GM12872 (cell line): ENCODE measurements around the gene COPS7B.

Source experiments
- TF ChIP-seq, protein P1 (sequence below): IDR thresholded peaks from 3 replicates; pipeline ENCODE4 v1.5.1; 2011; ENCODE audit warnings: low read depth, mild to moderate bottlenecking, low read length, moderate library complexity; ENCODE audit not compliant: insufficient read depth

The COPS7B gene

DNA sequence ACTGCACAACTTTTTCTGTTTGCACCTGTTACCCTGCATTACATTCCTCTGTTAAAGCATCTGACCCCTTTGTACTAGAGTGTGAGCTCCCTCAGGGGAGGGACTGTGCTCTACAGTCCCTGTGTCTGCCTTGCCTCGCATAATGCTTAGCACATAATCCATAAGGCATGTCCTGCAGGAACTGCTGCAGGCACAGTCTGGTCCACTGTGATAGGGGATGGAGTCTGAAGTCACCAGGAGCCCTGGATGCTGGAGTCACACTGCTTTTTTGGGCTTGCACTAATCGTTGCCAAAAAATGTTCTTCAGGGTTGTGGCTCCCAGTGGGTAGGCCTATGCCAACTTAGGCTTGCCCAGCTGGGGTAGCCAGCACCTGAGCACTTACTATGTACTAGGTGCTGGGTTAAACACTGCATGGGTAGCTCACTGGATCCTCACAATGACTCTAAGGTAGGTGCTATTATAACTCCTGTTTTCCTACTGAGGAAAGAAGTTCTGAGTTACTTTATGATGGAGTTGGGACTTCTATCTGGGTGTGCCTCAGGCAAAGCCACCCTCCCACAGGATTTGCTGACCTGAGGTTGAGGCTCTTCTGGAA, 33.3 kb downstream of the COPS7B start:
- TF ChIP-seq, protein P1, sequence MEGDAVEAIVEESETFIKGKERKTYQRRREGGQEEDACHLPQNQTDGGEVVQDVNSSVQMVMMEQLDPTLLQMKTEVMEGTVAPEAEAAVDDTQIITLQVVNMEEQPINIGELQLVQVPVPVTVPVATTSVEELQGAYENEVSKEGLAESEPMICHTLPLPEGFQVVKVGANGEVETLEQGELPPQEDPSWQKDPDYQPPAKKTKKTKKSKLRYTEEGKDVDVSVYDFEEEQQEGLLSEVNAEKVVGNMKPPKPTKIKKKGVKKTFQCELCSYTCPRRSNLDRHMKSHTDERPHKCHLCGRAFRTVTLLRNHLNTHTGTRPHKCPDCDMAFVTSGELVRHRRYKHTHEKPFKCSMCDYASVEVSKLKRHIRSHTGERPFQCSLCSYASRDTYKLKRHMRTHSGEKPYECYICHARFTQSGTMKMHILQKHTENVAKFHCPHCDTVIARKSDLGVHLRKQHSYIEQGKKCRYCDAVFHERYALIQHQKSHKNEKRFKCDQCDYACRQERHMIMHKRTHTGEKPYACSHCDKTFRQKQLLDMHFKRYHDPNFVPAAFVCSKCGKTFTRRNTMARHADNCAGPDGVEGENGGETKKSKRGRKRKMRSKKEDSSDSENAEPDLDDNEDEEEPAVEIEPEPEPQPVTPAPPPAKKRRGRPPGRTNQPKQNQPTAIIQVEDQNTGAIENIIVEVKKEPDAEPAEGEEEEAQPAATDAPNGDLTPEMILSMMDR: no peak

DNA sequence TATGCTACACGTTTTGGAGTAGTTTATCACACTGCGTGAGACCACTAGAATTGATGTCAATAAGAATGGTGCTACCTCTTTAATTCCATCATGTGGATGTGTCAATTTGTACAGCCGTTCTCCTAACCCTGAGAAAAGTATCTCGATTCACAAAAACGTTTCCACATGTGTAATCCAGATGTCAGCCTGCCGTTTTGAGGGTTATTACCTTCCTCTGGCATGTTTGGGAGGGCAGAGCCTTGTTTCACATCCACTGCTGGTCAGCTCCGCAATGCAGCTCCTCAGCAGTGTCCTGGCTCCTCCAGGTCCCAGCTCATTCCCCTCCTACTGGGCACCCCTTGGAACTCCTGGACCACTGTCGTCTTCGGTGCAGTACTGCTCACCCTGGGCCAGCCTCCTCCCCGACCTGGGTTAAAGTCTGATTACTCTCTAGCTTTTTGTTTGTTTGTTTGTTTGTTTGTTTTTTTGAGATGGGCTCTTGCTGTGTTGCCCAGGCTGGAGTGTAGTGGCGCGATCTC, 34.6 kb downstream of the COPS7B start:
- TF ChIP-seq, protein P1: no peak

DNA sequence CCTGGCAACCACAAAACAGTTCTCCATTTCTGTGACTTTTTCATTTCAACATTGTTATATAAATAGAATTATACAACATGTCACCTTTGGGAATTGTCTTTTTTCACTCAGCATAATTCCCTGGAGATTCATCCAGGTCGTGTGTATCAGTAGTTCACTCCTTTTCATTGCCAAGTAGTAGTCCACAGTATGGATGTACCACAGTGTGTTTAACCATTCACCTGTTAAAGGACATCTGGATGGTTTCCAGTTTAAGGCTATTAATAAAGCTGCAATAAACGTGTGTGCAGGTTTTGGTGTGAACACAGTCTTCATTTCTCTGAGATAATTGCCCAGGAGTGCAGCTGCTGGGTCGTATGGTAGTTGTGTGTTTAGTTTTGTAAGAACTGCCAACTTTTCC, 35.7 kb downstream of the COPS7B start:
- TF ChIP-seq, protein P1: no peak

DNA sequence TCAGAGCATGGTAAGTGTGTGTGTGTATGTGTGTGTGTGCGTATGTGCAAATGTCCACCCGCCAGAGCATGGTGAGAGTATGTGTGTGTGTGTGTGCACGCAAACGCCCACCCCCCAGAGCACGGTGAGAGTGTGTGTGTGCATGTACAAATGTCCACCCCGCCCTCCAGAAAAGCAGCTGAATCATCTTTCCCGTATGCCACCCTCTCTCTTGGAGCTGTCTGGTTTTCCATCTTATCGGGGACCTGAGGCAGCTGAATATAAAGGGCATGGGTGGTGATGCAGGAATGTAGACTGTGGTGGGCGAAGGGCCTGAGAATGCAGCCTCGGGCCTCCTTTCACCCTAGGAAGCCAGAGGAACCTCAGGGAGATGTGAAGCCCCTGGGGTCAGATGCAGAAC, 66.9 kb downstream of the COPS7B start:
- TF ChIP-seq, protein P1: no peak

DNA sequence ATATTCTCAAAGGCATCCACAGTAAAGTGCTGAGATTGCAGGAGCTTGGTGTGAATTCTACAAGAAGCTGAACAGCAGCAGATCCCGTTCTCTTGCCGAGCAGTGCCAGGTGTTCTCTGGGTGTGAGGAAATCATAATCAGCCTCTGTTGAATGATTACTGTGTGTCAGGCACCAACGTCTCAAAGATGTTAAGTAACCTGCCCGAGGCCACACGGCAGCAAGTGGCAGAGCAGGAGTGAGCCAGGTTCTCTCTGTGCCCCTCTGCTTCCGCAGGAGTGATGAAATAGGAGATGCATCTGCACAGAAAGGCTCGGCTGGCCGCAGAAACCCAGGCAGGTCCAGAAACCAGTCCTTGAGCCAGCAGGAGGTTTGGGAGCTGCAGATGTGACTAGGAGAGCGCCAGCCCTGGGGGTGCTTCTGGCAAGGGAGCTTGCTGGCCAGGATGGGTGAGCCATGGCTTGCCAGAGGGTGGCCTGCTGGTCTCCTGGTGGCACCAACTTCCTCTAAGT, 68.4 kb downstream of the COPS7B start:
- TF ChIP-seq, protein P1: no peak

DNA sequence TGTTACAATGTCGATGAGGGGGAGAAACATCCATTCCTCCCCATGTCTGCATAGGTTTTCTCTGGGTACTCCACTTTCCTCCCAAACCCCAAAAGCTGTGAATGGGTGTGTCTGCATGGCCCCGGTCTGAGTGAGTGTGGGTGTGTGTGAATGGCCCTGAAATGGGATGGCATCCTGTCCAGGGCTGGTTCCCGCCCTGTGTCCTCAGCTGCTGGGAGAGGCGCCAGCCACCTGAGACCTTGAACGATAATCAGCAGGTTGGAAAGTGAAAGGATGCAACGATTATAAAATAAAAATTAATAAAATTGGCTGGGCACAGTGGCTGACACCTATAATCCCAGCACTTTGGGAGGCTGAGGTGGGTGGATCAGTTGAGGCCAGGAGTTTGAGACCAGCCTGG, 70.7 kb downstream of the COPS7B start:
- TF ChIP-seq, protein P1: no peak
